Uterus (tissue), 2 donors: Measurements from ENCODE around the gene FANCL.

Experiments used
- CTCF ChIP-seq, 4 experiments: fragments of 200-600 bp in 2 of 4; fragments of 450-650 bp in 2 of 4; sonication (generic) in 2 of 4; IDR thresholded peaks; one replicate each; pipeline ENCODE4 v1.5.1; 2016 to 2019; ENCODE audit warnings: antibody characterized with exemption in 4 of 4, mild to moderate bottlenecking in 2 of 4, moderate library complexity in 1 of 4
- POLR2A ChIP-seq, 2 donors: fragments of 450-650 bp; IDR thresholded peaks; one replicate each; pipeline ENCODE4 v1.6.1; 2016; ENCODE audit warnings: antibody characterized with exemption in 2 of 2, mild to moderate bottlenecking in 1 of 2, moderate library complexity in 1 of 2

- TF ChIP-seq CTCF (IDR thresholded peaks at IDR 0.05) = no peak
- TF ChIP-seq POLR2A (IDR thresholded peaks at IDR 0.05) = no peak
Observed at GRCh38 chr2:58228299-58228698, 12.8 kb downstream of the FANCL start.
